Measurements from ENCODE around the gene LMO7.

Gene LMO7

GRCh38 chr13:75749407-75749806 is 113.3 kb downstream of the LMO7 start:
- peak in 1 of 2 experiments; percentile 35 for DNase-seq

GRCh38 chr13:75751350-75751749 is 115.2 kb downstream of the LMO7 start:
- no peak for DNase-seq

- DNase-seq, result no peak
Observed at GRCh38 chr13:75752826-75753225, 116.7 kb downstream of the LMO7 start.

- DNase-seq, result no peak
Observed at GRCh38 chr13:75754936-75755335, 118.8 kb downstream of the LMO7 start.

- no peak for DNase-seq
Observed at GRCh38 chr13:75757336-75757735, 121.2 kb downstream of the LMO7 start.

- no peak for DNase-seq
Observed at GRCh38 chr13:75759531-75759930, 123.4 kb downstream of the LMO7 start.

- no peak for DNase-seq
Observed at GRCh38 chr13:75760131-75761021, 124.2 kb downstream of the LMO7 start.

GRCh38 chr13:75761369-75761768 is 125.2 kb downstream of the LMO7 start:
- no peak for DNase-seq

GRCh38 chr13:75762076-75762937 is 126.2 kb downstream of the LMO7 start:
- no peak for DNase-seq

GRCh38 chr13:75762955-75763354 is 126.8 kb downstream of the LMO7 start:
- no peak for DNase-seq

GRCh38 chr13:75763512-75763911 is 127.4 kb downstream of the LMO7 start:
- DNase-seq, result no peak

- DNase-seq, result no peak
Observed at GRCh38 chr13:75764251-75764925, 128.3 kb downstream of the LMO7 start.

- no peak for DNase-seq
Observed at GRCh38 chr13:75764926-75765310, 128.8 kb downstream of the LMO7 start.

- DNase-seq, result no peak
Observed at GRCh38 chr13:75766636-75767035, 130.5 kb downstream of the LMO7 start.

GRCh38 chr13:75769141-75769905 is 133.2 kb downstream of the LMO7 start:
- peak; percentile 48 to 53 for DNase-seq

- DNase-seq, result no peak
Observed at GRCh38 chr13:75770164-75770563, 134.0 kb downstream of the LMO7 start.

GRCh38 chr13:75770592-75771011 is 134.5 kb downstream of the LMO7 start:
- no peak for DNase-seq

GRCh38 chr13:75771226-75771625 is 135.1 kb downstream of the LMO7 start:
- no peak for DNase-seq

- no peak for DNase-seq
Observed at GRCh38 chr13:75771818-75772217, 135.7 kb downstream of the LMO7 start.

GRCh38 chr13:75774176-75774575 is 138.0 kb downstream of the LMO7 start:
- no peak for DNase-seq

- DNase-seq, result no peak
Observed at GRCh38 chr13:75776550-75776949, 140.4 kb downstream of the LMO7 start.

GRCh38 chr13:75779393-75779792 is 143.3 kb downstream of the LMO7 start:
- no peak for DNase-seq

Data from NCI-H1930 (cell line).